ENCODE results near the gene MGAT5.

GRCh38 chr2:134246154-134246874 is 7.6 kb upstream of the MGAT5 start:
- TF ChIP-seq CTCF (IDR thresholded peaks at IDR 0.05): no peak
- no peak for TF ChIP-seq POLR2A (IDR thresholded peaks at IDR 0.05)

Measured in uterus (tissue), 2 donors.